ENCODE measurements around the gene NDST4. TPM values are rescaled to one million over a fixed set of nuclear protein-coding genes. Genes with fewer than 3 reads are reported as not detected.

The NDST4 gene
- total RNA-seq, 1 donor from 2014 or later: 5.6 TPM

GRCh38 chr4:115108850-115109249 is 4.6 kb downstream of the NDST4 start:
- DNase-seq: no peak
- TF ChIP-seq CTCF (IDR thresholded peaks at IDR 0.05; ENCODE audit: partially characterized antibody, unreplicated experiment): no peak
- Mint-ChIP-seq H3K27me3 (ENCODE audit: unreplicated experiment) (no peaks in the 10 kb centered on the region), H3K9me3 (ENCODE audit: unreplicated experiment) (no peaks in the 10 kb centered on the region), H3K27ac (ENCODE audit: unreplicated experiment) (no peak overlapping the region), H3K4me1 (ENCODE audit: low read depth, unreplicated experiment) (peaks cover 46% of the 10 kb centered on the region), H3K4me3 (ENCODE audit: unreplicated experiment) (no peak overlapping the region), H3K36me3 (ENCODE audit: unreplicated experiment) (no peaks in the 10 kb centered on the region)

- Mint-ChIP-seq H3K27ac (ENCODE audit: unreplicated experiment) (no peak overlapping the region), H3K9me3 (ENCODE audit: unreplicated experiment) (no peaks in the 10 kb centered on the region), H3K4me3 (ENCODE audit: unreplicated experiment) (no peak overlapping the region), H3K27me3 (ENCODE audit: unreplicated experiment) (no peaks in the 10 kb centered on the region), H3K4me1 (ENCODE audit: low read depth, unreplicated experiment) (peaks cover 39% of the 10 kb centered on the region), H3K36me3 (ENCODE audit: unreplicated experiment) (no peaks in the 10 kb centered on the region)
- DNase-seq: no peak
- TF ChIP-seq CTCF (IDR thresholded peaks at IDR 0.05; ENCODE audit: partially characterized antibody, unreplicated experiment): no peak
Measured at GRCh38 chr4:115107411-115107810, 6.0 kb downstream of the NDST4 start.

- DNase-seq: no peak
- H3K4me1 Mint-ChIP-seq (ENCODE audit: low read depth, unreplicated experiment): peaks cover 26% of the 10 kb centered on the region
- no peak overlapping the region for H3K4me3 Mint-ChIP-seq (ENCODE audit: unreplicated experiment)
- no peaks in the 10 kb centered on the region for H3K36me3 Mint-ChIP-seq (ENCODE audit: unreplicated experiment)
- no peak overlapping the region for H3K27ac Mint-ChIP-seq (ENCODE audit: unreplicated experiment)
- TF ChIP-seq CTCF (IDR thresholded peaks at IDR 0.05; ENCODE audit: partially characterized antibody, unreplicated experiment): no peak
- H3K9me3 Mint-ChIP-seq (ENCODE audit: unreplicated experiment): no peaks in the 10 kb centered on the region
- H3K27me3 Mint-ChIP-seq (ENCODE audit: unreplicated experiment): no peaks in the 10 kb centered on the region
Measured at GRCh38 chr4:115101675-115102074, 11.7 kb downstream of the NDST4 start.

GRCh38 chr4:115090483-115091075 is 22.8 kb downstream of the NDST4 start:
- H3K4me1 Mint-ChIP-seq (ENCODE audit: low read depth, unreplicated experiment): no peaks in the 10 kb centered on the region
- no peak overlapping the region for H3K4me3 Mint-ChIP-seq (ENCODE audit: unreplicated experiment)
- TF ChIP-seq CTCF (IDR thresholded peaks at IDR 0.05; ENCODE audit: partially characterized antibody, unreplicated experiment): peak; percentile 85
- H3K36me3 Mint-ChIP-seq (ENCODE audit: unreplicated experiment): no peaks in the 10 kb centered on the region
- no peak overlapping the region for H3K27ac Mint-ChIP-seq (ENCODE audit: unreplicated experiment)
- DNase-seq: no peak
- H3K9me3 Mint-ChIP-seq (ENCODE audit: unreplicated experiment): no peaks in the 10 kb centered on the region
- no peaks in the 10 kb centered on the region for H3K27me3 Mint-ChIP-seq (ENCODE audit: unreplicated experiment)

- H3K4me3 Mint-ChIP-seq (ENCODE audit: unreplicated experiment): no peak overlapping the region
- no peaks in the 10 kb centered on the region for H3K27me3 Mint-ChIP-seq (ENCODE audit: unreplicated experiment)
- no peaks in the 10 kb centered on the region for H3K4me1 Mint-ChIP-seq (ENCODE audit: low read depth, unreplicated experiment)
- DNase-seq: no peak
- TF ChIP-seq CTCF (IDR thresholded peaks at IDR 0.05; ENCODE audit: partially characterized antibody, unreplicated experiment): no peak
- H3K27ac Mint-ChIP-seq (ENCODE audit: unreplicated experiment): no peak overlapping the region
- H3K36me3 Mint-ChIP-seq (ENCODE audit: unreplicated experiment): peaks cover 8% of the 10 kb centered on the region
- peaks cover 4% of the 10 kb centered on the region for H3K9me3 Mint-ChIP-seq (ENCODE audit: unreplicated experiment)
Measured at GRCh38 chr4:115082633-115083032, 30.8 kb downstream of the NDST4 start.

Measured in glutamatergic neuron (in vitro differentiated cells).